Kidney epithelial cell (primary cell): ENCODE data around the gene GYG2. TPM values are rescaled to one million over a fixed set of nuclear protein-coding genes. Genes with fewer than 3 reads are reported as not detected.
"Not testable (repeated sequence)": the region's sequence is repeated elsewhere in the genome, so short reads cannot be mapped to it uniquely, and the experiment has no call there.

ENCODE experiments used
- DNase-seq: peaks from one replicate; pipeline ENCODE4 v3.0.0-alpha.2; 2010; ENCODE audit warnings: low read depth
- H3K27me3 ChIP-seq: 2 replicates; pipeline ENCODE4 v1.6.0; 2011; ENCODE audit warnings: low read length; ENCODE audit not compliant: control insufficient read depth, insufficient read depth
- H3K36me3 ChIP-seq: 2 replicates; pipeline ENCODE4 v1.5.1; 2011; ENCODE audit warnings: low read length; ENCODE audit not compliant: control insufficient read depth, insufficient read depth
- H3K4me3 ChIP-seq: 2 replicates; pipeline ENCODE4 v1.5.1; 2011; ENCODE audit warnings: low read depth, mild to moderate bottlenecking, control low read depth, low read length
- CTCF ChIP-seq: IDR thresholded peaks from 2 replicates; pipeline ENCODE4 v1.5.1; 2011; ENCODE audit warnings: mild to moderate bottlenecking, moderate library complexity, low read length, control low read depth, inconsistent platforms; ENCODE audit not compliant: insufficient read depth, poor library complexity, severe bottlenecking
- total RNA-seq: library from RNA; depleted of rRNA; stranded (reverse); fragments of >200 nt; gene quantifications from 2 replicates; pipeline ENCODE4 v1.2.3, GENCODE V29; 2015

Gene GYG2
- total RNA-seq: 2.2 and 2.5 TPM in 2 replicates

GRCh38 chrX:2828344-2828958 lies at the start of gene GYG2:
Gene GYG2, plus strand, starts transcription at chrX:2828930. Its CDS starts 1,259 bp downstream, at chrX:2830189.
- H3K4me3 ChIP-seq: peak within 1 kb of the TSS; percentile 47
- H3K27me3 ChIP-seq: peaks cover 24% of the 10 kb centered on the region
- DNase-seq: no peak
- H3K36me3 ChIP-seq: no peaks in the 10 kb centered on the region
- TF ChIP-seq CTCF: no peak

- H3K36me3 ChIP-seq, H3K27me3 ChIP-seq, DNase-seq, H3K4me3 ChIP-seq: not testable (repeated sequence)
Observed at GRCh38 chrX:2780472-2781225, 48.1 kb upstream of the GYG2 start.

- no peak for TF ChIP-seq CTCF
- Histone ChIP-seq H3K36me3 (no peaks in the 10 kb centered on the region), H3K4me3 (no peak overlapping the region), H3K27me3 (peaks cover 2% of the 10 kb centered on the region)
- no peak for DNase-seq
Observed at GRCh38 chrX:2781226-2781571, 47.5 kb upstream of the GYG2 start.

GRCh38 chrX:2781698-2782097 lies 47.0 kb upstream of the GYG2 start:
- DNase-seq: no peak
- no peak overlapping the region for H3K4me3 ChIP-seq
- peaks cover 2% of the 10 kb centered on the region for H3K27me3 ChIP-seq
- TF ChIP-seq CTCF: no peak
- H3K36me3 ChIP-seq: no peaks in the 10 kb centered on the region

GRCh38 chrX:2782171-2782570 lies 46.6 kb upstream of the GYG2 start:
- H3K27me3 ChIP-seq: peaks cover 2% of the 10 kb centered on the region
- DNase-seq: no peak
- TF ChIP-seq CTCF: no peak
- no peaks in the 10 kb centered on the region for H3K36me3 ChIP-seq
- H3K4me3 ChIP-seq: no peak overlapping the region

- no peak for TF ChIP-seq CTCF
- DNase-seq: no peak
- peaks cover 2% of the 10 kb centered on the region for H3K27me3 ChIP-seq
- no peak overlapping the region for H3K4me3 ChIP-seq
- no peaks in the 10 kb centered on the region for H3K36me3 ChIP-seq
Observed at GRCh38 chrX:2782778-2783177, 46.0 kb upstream of the GYG2 start.
